Gastroesophageal sphincter (tissue), 3 donors: ENCODE results near the gene PRKD1.

Source experiments
- POLR2A ChIP-seq, 2 donors: fragments of 450-650 bp; IDR thresholded peaks; one replicate each; pipeline ENCODE4 v1.6.1; 2017; ENCODE audit warnings: antibody characterized with exemption in 2 of 2, mild to moderate bottlenecking in 2 of 2, moderate library complexity in 1 of 2
- TF ChIP-seq, protein P1 (sequence below), 4 experiments: fragments of 200-600 bp in 2 of 4; fragments of 450-650 bp in 2 of 4; sonication (generic) in 1 of 4; IDR thresholded peaks; one replicate each; pipeline ENCODE4 v1.5.1; 2017 to 2019; ENCODE audit warnings: antibody characterized with exemption in 4 of 4, mild to moderate bottlenecking in 2 of 4, moderate library complexity in 2 of 4

- TF ChIP-seq, protein P1, sequence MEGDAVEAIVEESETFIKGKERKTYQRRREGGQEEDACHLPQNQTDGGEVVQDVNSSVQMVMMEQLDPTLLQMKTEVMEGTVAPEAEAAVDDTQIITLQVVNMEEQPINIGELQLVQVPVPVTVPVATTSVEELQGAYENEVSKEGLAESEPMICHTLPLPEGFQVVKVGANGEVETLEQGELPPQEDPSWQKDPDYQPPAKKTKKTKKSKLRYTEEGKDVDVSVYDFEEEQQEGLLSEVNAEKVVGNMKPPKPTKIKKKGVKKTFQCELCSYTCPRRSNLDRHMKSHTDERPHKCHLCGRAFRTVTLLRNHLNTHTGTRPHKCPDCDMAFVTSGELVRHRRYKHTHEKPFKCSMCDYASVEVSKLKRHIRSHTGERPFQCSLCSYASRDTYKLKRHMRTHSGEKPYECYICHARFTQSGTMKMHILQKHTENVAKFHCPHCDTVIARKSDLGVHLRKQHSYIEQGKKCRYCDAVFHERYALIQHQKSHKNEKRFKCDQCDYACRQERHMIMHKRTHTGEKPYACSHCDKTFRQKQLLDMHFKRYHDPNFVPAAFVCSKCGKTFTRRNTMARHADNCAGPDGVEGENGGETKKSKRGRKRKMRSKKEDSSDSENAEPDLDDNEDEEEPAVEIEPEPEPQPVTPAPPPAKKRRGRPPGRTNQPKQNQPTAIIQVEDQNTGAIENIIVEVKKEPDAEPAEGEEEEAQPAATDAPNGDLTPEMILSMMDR (IDR thresholded peaks at IDR 0.05) = no peak
- no peak for TF ChIP-seq POLR2A (IDR thresholded peaks at IDR 0.05)
Observed at GRCh38 chr14:29740491-29740890, 187.2 kb downstream of the PRKD1 start.
